Mesothelial cell of epicardium (in vitro differentiated cells): ENCODE results near the gene CCSER1. TPM values are rescaled to one million over a fixed set of nuclear protein-coding genes. Genes with fewer than 3 reads are reported as not detected.
"Not testable (repeated sequence)": the region's sequence is repeated elsewhere in the genome, so short reads cannot be mapped to it uniquely, and the experiment has no call there.

Experiments
- DNase-seq, 2 experiments: peaks; one replicate each; pipeline ENCODE4 v3.0.0; 2021; ENCODE audit warnings: low spot score in 2 of 2; ENCODE audit not compliant: unreplicated experiment in 2 of 2
- H3K27ac Mint-ChIP-seq: 2 replicates; pipeline ENCODE4 v1.8.0; 2021; ENCODE audit warnings: mixed read lengths
- H3K27me3 Mint-ChIP-seq: 2 replicates; pipeline ENCODE4 v1.8.0; 2021; ENCODE audit warnings: low read depth, mixed read lengths
- H3K36me3 Mint-ChIP-seq: 2 replicates; pipeline ENCODE4 v1.8.0; 2021; ENCODE audit warnings: mixed read lengths
- H3K4me1 Mint-ChIP-seq: 2 replicates; pipeline ENCODE4 v1.8.0; 2021; ENCODE audit warnings: mixed read lengths
- H3K4me3 Mint-ChIP-seq: 2 replicates; pipeline ENCODE4 v1.8.0; 2021; ENCODE audit warnings: mild to moderate bottlenecking, moderate library complexity, mixed read lengths
- H3K9me3 Mint-ChIP-seq: 2 replicates; pipeline ENCODE4 v1.8.0; 2021; ENCODE audit warnings: mixed read lengths
- CTCF ChIP-seq: fragments of 200-600 bp; sonication (generic); IDR thresholded peaks from one replicate; pipeline ENCODE4 v1.5.0; 2021; ENCODE audit warnings: antibody characterized with exemption; ENCODE audit not compliant: unreplicated experiment
- total RNA-seq: library from RNA; stranded (reverse); gene quantifications from 3 replicates; pipeline ENCODE4 v1.2.1, GENCODE V29; 2021

The CCSER1 gene
- total RNA-seq, 1 donor from 2014 or later: 7.2 TPM

- no peak overlapping the region for H3K4me3 Mint-ChIP-seq
- H3K4me1 Mint-ChIP-seq: peaks cover 14% of the 10 kb centered on the region
- H3K9me3 Mint-ChIP-seq: no peaks in the 10 kb centered on the region
- no peak for TF ChIP-seq CTCF
- H3K27me3 Mint-ChIP-seq: no peaks in the 10 kb centered on the region
- no peak for DNase-seq
- H3K36me3 Mint-ChIP-seq: no peaks in the 10 kb centered on the region
- no peak overlapping the region for H3K27ac Mint-ChIP-seq
Measured at GRCh38 chr4:91127192-91127591, 1000.0 kb downstream of the CCSER1 start.

GRCh38 chr4:91127831-91128230, 1000.6 kb downstream of the CCSER1 start:
- H3K27me3 Mint-ChIP-seq: no peaks in the 10 kb centered on the region
- DNase-seq: no peak
- no peaks in the 10 kb centered on the region for H3K9me3 Mint-ChIP-seq
- H3K36me3 Mint-ChIP-seq: no peaks in the 10 kb centered on the region
- H3K27ac Mint-ChIP-seq: peak overlapping the region; percentile 10
- TF ChIP-seq CTCF: no peak
- peaks cover 14% of the 10 kb centered on the region for H3K4me1 Mint-ChIP-seq
- no peak overlapping the region for H3K4me3 Mint-ChIP-seq

GRCh38 chr4:91128519-91128918, 1001.3 kb downstream of the CCSER1 start:
- no peaks in the 10 kb centered on the region for H3K36me3 Mint-ChIP-seq
- H3K27ac Mint-ChIP-seq: no peak overlapping the region
- no peak for DNase-seq
- H3K9me3 Mint-ChIP-seq: no peaks in the 10 kb centered on the region
- H3K4me1 Mint-ChIP-seq: peaks cover 14% of the 10 kb centered on the region
- no peak for TF ChIP-seq CTCF
- no peaks in the 10 kb centered on the region for H3K27me3 Mint-ChIP-seq
- H3K4me3 Mint-ChIP-seq: no peak overlapping the region

- no peak overlapping the region for H3K4me3 Mint-ChIP-seq
- no peaks in the 10 kb centered on the region for H3K4me1 Mint-ChIP-seq
- H3K36me3 Mint-ChIP-seq: peaks cover 4% of the 10 kb centered on the region
- DNase-seq: no peak
- peaks cover 46% of the 10 kb centered on the region for H3K9me3 Mint-ChIP-seq
- H3K27ac Mint-ChIP-seq: no peak overlapping the region
- H3K27me3 Mint-ChIP-seq: no peaks in the 10 kb centered on the region
- TF ChIP-seq CTCF: no peak
Measured at GRCh38 chr4:91147067-91147466, 1019.9 kb downstream of the CCSER1 start.

- not testable (repeated sequence) for H3K27ac Mint-ChIP-seq, H3K27me3 Mint-ChIP-seq, H3K36me3 Mint-ChIP-seq, H3K4me3 Mint-ChIP-seq, DNase-seq, H3K4me1 Mint-ChIP-seq
- peaks cover 41% of the 10 kb centered on the region for H3K9me3 Mint-ChIP-seq
Measured at GRCh38 chr4:91154041-91154440, 1026.8 kb downstream of the CCSER1 start.

GRCh38 chr4:91167864-91168653, 1040.9 kb downstream of the CCSER1 start:
- H3K27ac Mint-ChIP-seq, H3K36me3 Mint-ChIP-seq, DNase-seq, H3K4me3 Mint-ChIP-seq, H3K4me1 Mint-ChIP-seq, H3K27me3 Mint-ChIP-seq: not testable (repeated sequence)
- peaks cover 18% of the 10 kb centered on the region for H3K9me3 Mint-ChIP-seq
